ENCODE data around the gene PRC1. TPM values are rescaled to one million over a fixed set of nuclear protein-coding genes. Genes with fewer than 3 reads are reported as not detected.
"Not testable (repeated sequence)": the region's sequence is repeated elsewhere in the genome, so short reads cannot be mapped to it uniquely, and the experiment has no call there.

PRC1 gene, protein sequence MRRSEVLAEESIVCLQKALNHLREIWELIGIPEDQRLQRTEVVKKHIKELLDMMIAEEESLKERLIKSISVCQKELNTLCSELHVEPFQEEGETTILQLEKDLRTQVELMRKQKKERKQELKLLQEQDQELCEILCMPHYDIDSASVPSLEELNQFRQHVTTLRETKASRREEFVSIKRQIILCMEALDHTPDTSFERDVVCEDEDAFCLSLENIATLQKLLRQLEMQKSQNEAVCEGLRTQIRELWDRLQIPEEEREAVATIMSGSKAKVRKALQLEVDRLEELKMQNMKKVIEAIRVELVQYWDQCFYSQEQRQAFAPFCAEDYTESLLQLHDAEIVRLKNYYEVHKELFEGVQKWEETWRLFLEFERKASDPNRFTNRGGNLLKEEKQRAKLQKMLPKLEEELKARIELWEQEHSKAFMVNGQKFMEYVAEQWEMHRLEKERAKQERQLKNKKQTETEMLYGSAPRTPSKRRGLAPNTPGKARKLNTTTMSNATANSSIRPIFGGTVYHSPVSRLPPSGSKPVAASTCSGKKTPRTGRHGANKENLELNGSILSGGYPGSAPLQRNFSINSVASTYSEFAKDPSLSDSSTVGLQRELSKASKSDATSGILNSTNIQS
- 15.8 TPM for total RNA-seq

DNA sequence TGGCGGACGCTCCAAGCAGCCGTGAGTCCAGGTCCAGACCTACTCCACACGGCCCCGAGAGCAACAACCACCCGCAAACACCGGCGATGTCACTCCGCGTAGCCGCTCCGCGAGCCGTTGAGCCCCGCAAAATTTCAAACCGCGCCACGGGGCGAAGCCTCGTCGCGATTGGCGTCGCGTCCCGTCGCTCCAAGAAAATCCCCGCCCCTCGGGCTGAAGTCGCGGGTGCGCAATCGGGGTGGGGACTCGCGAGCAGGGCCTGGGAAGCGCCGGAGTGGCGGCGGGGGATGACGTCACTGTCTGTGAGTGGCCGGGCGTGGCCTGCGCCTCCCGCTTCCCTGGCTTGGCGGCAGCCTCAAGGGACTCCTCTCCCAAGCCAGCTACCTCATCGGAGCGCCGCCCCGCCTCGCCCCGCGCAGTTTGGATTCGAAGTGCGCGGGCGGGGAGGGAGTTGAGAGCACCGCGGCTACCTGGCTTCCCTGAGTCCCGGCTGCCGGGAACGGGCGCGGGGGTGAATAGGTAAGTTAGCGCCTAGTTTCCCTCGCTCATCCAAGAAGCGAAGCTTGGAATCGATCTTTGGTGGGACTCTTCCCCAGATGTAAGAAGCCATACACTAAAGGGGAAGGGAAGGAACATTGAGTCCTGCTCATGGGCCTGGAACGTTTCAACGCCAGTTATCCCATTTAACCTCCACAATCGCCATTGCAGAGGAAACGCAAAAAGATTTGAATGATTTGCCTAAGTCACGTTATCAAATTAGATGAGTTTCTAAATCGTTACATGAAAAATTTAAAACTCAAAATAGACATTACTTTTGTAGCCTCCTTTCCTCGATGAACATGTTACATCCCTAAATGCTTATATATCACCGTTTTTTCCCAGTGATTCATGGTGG, at the start of gene PRC1:
Gene PRC1 (minus strand): TSS at position 119 of the 895 bp plus-strand sequence. CDS start 118 bp downstream, at position 1.
- DNase-seq = peak; percentile 96

DNA sequence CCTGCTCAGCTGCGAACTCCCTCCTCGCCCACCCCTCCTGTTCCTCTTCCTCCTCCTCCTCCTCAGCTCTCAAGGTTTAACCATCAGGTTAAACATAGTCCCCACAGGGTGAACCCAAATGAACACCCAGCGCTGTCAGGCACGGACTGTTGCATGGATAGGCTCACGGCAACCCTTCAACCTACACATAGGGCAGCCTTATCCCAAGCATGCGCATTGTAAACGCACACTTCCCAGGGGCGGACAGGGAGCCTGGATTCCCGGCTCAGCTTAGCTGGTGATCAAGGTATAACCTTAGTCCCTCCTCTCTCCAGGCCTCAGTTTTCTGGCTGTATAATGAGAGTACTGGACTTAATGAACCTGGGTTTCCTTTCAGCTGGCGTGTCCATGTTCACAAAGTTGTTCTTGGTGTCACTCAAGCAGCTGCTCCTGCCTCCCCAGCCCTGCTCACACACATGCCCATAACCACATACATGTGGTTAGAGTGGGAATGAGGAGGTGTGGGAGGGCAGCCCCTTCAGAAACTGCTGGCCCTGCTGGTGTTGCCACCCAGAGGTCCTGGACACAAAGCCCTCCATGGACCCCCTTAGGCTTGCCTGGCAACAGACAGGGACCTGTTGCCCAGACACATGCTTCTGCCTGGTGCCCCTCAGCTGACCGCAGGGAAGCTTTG, 49.0 kb upstream of the PRC1 start:
- no peak for DNase-seq

DNA sequence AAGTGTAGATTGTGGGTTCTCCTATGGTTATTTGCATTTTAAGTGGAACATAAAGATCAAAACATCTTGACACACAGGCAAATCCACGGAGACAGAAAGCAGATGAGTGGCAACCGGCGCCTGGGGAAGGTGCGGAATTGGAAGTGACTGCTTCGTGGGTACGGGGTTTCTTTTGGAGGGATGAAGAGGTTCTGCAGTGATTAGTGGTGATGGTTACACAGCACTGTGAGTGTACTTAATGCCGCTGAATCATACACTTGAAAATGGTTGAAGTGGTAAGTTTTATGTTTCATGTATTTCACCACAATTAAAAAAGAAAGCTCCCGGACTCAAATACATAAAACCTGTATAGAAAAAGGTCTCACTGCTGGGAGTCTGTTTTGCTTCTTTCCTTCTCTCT, 46.5 kb upstream of the PRC1 start:
- DNase-seq = no peak

DNA sequence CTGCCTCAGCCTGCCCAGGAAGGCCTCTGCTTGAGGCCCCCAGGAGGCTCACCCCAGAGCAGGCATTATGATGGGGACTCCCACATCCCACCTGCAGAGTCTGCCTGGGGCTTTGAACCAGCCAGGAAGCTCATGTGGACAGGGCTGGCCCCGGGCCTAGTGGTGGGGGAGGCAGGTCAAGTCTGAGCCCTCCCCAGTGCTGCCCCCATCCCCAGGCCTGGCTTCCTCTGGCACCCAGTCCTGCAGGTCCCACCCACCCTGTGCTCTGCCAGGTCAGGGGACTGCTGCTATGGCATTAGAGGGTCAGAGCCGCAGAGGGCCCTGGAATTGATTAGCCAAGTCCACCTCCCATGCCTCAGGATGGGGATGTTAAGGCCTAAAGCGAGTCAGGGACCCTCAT, 45.7 kb upstream of the PRC1 start:
- DNase-seq = no peak

DNA sequence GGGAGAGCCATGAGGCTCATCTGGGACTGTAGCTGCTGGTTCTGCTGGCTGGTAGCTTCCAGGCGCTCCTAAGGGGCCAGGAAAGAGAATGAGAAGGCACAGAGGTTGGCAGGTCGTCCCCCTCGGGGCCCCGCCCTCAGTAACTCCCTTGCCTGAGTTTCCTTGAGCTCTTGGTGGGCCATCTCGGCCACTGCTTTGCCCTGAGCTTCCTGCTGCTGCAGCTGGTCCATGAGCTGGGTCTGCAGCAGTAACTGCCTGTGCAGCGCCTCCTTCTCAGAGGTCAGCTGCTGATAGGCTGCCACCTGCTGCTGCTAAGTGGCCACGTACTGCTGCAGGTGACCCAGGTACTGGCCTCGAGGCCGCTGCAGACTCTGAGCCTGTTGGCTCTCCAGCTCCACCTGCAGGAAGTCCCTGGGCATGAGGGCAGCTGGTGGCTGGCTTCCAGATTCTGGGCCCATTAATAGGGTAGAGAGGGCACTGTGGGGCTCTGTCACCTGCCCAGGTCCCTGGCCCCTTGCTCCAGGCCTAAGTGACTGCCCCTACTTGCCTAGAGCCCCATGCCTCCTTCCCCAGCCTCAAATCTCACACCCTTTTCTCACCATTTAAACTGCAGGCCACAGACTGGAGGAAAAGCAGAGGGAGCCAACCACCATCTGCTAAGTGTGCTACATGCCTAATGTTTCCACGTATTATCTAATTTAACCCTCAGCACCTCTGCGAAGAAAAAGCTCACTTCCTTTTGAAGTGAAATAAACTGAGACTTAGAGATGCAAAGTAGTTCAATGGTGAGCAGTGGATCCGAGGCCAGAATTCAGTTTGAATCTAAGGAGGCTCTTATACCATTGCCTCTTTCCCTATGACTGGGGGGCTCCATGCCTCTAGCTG, 38.8 kb upstream of the PRC1 start:
- no peak for DNase-seq

DNA sequence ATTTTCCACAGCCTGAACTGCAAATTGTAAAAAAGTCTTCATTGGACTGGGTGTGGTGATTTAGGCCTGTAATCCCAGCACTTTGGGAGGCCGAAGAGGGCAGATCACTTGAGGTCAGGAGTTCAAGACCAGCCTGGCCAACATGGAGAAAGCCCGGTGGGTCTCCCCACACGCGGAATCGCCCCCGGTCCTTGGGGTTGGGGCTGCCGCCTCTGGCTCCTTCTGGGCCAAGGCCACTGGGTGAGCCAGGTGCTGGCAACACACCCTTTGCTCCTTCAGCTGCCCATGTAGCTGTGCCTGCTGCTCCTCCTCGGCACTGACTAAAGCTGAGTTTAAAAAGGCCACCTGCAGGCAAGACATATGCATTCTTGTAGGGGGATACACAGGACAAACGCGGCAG, 37.5 kb upstream of the PRC1 start:
- DNase-seq = no peak

DNA sequence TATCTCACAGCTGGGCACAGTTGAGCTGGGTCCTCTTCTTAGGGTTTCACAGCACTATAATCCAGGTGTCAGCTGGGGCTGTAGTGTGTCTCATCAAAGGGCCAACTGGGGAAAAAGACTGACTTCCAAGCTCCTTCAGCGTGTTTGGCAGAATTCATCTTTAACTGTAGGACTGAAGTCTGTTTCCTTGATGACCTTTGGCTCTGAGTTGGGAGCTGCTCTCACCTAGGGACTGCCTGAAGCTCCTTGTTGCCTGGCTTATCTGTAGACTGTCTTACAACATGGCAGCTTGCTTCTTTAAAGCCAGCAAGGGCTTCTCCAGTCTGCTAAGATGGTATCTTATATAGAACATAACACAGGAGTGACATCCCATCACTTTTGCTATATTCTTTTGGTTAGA, 33.3 kb upstream of the PRC1 start:
- no peak for DNase-seq

DNA sequence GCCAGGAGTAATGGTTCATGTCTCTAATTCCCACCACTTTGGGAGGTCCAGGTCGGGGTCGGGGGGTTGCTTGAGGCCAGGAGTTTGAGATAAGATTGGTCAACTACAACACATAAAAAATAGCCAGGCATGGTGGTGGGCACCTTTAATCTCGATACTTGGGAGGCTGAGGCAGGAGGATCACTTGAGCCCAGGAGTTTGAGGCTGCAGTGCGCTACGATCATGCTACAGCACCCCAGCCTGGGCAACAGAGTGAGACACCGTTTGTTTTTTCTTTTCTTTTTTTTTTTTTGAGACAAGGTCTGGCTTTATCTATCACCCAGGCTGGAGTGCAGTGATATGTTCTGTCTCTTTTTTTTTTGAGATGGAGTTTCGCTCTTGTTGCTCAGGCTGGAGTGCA, 29.4 kb upstream of the PRC1 start:
- DNase-seq = no peak

DNA sequence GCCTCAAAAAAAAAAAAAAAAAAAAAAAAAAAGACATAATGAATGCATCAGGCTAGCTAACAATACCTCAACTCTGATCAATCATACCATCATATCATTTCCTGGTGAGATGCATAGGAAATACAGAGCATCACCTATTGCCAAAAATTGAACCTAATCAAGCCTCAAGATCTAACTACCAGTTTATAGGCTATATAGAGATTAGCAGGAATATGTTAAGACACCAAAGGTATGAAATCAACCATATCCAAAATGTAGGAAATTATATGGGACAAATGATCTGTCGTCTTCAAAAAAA, 28.4 kb upstream of the PRC1 start:
- no peak for DNase-seq

DNA sequence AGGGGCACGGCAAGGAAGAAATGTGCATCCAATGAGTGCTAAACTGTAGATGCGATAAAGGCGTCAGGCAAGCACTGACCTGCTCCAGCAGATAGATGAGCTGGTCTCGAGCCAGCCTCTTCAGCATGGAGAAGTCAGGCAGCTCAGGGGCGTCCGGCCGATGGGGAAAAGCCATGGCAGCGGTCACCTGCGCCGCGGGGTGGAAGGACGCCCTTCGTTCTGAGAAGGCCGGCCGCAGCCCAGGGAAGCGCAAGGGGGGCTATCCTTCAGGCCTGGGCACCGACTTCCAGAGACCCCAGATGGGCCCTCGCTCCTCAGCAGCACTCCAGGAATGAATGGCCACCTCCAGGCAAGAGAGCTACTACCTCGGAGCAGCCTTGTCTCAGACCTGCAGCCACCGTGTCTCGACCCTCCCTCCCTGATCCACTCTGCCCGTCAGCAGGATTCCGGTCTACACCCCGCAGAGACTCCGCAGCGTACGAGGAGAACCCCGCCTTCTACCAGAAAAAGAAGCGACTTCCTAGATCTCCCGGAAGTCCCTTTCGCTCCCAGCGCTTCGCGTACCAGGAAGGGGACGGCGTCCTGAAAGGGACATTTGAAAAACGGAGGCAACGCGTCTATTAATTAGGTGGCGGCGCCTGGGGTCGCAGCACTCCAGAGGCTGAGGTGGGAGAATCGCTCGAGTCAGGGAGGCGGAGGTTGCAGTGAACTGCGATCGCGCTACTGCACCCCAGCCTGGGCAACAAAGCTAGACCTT, 27.9 kb upstream of the PRC1 start, which contains the start of gene VPS33B:
Gene VPS33B (minus strand): TSS at position 520 of the 757 bp plus-strand sequence. CDS start 345 bp downstream, at position 175.
- peak; percentile 79 for DNase-seq

DNA sequence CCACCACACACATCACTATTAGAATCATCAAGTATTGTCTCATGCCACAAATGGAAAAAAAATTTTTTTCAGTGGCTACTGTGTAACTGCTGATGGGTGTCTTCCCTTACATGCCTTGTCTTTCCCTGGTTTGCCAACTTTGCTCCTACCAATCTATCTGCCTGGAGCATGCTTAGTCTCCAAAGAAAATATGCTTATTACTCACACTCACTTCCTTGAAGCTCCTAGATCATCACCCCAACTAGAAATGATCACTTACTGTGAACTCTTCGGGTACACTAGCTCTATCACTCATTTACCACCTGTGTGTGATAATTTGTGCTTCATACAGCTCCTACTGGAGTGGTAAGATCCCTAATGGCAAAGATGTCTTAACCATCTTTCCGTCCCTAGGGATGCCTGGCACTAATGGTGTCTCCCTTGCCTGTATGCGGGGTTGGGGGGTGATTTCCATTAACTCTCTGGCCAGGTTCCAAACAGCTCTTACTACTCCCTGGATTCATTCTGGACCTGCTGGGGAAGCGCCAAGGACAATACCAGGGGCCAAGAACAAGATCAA, 27.3 kb upstream of the PRC1 start:
- no peak for DNase-seq

DNA sequence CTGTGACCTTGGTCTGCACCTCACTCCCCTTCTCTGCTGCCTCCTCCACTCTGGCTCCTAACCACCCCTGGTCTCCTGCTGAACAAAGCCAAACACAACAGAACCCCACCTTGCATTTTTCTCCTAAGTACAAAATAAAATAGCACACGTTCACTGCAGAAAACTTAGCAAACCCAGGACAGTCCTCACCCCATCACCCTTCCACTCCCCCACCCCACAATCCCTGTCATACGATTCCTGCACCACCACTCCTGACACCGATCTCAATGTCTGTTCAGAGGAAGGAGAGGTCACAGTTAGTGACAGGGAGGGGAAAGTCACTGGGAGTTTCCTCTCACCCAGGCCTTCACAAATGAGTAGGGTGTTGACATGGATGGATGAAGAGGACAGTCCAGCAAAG, 23.8 kb upstream of the PRC1 start:
- no peak for DNase-seq

DNA sequence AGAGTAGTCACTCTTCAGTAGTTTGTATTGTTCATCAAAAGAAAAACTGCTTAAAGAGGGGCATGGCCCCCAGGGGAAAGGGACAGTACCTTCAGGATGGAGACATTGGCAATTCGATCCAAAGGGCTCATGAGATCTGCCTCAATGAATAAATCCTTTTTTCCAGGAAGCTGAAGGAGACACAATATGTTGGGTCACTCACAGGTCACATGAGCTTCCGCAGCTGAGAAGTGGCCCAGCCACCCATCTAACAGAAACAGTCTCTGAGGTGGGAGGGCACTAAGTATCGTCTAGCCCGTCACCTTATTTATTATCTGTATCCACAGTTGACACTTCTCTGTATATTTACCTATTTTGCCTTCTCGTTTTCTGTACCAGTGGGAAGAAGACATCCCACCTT, 23.4 kb upstream of the PRC1 start:
- DNase-seq = no peak

DNA sequence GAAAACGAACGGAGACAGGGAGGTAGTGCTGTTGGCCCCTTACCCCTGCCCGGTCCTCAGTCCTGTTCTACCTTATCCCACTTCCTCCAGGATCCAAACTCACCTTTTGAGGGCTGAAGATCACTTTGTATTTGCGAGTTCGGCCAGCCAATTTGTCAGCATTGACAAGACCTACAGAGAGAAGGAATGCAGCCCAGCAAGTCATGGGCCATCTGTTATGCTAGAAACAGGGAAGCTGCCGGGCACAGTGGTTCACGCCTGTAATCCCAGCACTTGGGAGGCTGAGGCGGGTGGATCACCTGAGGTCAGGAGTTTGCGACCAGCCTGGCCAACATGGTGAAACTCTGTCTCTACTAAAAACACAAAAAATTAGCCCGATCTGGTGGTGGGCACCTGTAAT, 19.4 kb upstream of the PRC1 start:
- not testable (repeated sequence) for DNase-seq

DNA sequence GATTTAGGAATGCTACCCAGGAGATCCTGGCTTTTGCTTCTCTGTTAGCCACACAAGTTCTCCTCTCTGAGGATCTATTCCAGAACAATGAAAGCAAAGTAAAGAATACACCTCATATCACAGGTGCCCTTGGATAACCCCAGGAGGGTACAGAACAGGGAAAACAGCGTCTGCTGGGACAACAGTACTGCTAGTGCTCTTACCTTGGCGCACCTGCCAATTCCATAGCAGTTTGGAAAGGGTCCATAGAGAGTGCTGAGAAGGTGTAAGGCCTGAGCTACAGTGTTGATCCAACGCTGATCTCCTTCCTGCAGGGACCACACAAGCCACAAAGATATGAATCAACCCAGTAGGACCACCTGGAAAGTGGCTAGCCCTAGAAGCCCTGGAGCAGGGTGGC, 12.9 kb upstream of the PRC1 start:
- DNase-seq = no peak

DNA sequence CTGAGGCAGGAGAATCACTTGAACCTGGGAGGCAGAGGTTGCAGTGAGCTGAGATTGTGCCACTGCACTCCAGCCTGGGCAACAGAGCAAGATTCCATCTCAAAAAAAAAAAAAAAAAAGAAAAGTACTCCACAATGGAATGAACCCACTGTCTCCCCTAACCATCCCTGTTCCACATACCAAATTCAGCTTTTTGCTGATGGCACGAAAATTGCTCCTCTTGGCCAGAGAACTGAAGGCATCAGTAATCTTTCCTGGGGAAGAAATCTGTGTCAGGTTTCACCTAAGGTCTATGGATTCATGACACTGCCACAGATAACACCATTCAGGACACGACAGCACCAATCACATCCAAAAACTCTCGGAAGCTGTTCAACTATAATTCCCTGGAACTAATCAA, 6.9 kb upstream of the PRC1 start:
- DNase-seq = no peak

DNA sequence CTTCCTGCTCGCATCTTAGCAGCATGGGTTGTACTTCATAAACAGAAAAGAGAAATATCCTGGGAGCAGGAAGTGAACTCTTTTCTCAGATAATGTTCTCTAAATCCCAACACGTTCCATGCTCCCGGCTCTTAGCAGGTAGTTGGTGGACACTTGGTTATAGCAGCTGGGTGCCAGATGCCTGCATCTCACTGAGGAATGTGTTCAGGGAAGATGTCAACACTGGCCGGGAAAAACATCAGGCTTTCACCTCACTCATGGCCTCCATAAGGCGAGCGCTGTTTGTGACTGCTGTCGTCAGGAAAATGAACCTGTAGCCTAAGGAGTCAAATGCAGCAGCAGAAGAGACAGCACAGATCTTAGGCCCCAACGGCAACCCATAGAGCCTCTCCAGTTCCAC, 4.4 kb upstream of the PRC1 start:
- no peak for DNase-seq

DNA sequence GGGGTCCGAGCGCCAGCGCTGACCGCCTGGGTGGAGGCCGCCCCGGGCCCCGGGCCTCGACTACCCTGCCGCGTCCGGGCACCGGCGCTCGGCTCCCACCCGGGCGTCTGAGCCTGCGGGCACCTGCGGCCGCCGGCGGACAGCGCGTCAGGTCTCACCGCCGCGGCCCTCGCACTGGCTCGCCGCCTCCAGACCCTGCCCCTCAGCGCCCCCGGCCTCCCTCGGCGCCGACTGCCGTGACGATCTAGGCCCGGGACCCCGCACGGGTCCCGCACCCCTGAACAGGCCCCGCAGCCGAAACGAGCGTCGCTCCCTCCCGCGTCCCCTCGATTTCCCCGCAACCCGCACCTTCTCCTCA, 297 bp downstream of the PRC1 start:
- DNase-seq = no peak

DNA sequence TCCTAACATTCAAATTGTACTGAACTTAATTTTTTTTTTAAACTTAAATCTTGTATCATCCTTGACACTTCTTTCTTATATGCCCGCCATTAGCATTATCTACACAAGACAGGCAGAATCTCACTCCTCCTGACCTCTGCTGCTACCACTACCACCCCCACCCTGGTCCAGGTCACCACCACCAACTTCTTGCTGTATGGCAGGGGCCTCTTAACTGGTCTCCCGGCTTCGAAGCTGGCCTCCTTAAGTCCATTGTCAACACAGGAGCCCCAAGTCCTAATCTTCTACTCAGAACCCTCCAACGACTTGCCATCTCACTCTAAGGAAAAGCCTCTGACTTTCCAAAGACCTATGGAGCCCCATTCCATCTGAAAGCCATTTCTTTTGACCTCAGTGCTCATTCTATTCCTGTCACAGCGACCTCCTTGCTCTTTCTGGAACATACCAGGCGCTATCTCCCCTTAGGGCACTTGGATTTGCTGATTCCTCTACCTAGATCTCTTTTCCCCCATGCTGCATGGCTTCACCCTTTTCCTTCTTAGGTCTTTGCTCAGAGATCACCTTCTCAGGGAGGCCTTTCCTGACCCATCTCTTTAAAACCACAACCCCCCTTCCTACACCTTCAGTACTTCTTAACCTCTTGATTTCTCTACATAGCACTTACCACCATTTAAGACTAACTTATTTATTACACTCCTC, 2.6 kb downstream of the PRC1 start:
- no peak for DNase-seq

DNA sequence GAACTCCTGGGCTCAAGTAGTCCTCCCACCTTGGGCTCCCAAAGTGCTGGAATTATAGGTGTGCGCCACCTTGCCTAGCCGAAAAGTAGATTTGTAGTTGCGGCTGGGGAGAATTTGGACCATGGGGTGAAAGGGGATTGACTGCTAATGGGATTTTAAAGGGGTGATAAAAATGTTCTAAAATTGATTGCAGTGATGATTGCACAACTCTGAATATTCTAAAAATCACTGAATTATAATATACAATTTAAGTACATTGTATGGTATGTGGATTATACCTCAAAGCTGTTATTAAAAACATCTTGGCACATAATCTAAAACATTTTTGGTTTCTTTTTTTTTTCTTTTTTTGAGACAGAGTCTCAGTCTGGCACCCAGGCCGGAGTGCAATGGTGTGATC, 3.9 kb downstream of the PRC1 start:
- DNase-seq = no peak

Data from occipital lobe (tissue), 2 donors.